ENCODE measurements around the gene KCNMB2.

GRCh38 chr3:178551916-178552321 is 15.7 kb downstream of the KCNMB2 start:
- TF ChIP-seq EZH2 (IDR thresholded peaks at IDR 0.05; ENCODE audit: low read length, missing control alignments) (no peak), CTCF (conservative IDR thresholded peaks at IDR 0.05 in 1 of 2, IDR thresholded peaks at IDR 0.05 in 1 of 2; ENCODE audit: low read depth in 1 of 2, low read length in 2 of 2) (no peak)

Data from fibroblast of lung (primary cell).